Measurements from ENCODE around the gene NOTCH2.

GRCh38 chr1:119862276-119862675 is 207.2 kb downstream of the NOTCH2 start:
- TF ChIP-seq GABPA (IDR thresholded peaks at IDR 0.05; ENCODE audit: low read depth) (no peak), CTCF (IDR thresholded peaks at IDR 0.05 in 2 of 3, conservative IDR thresholded peaks at IDR 0.05 in 1 of 3; ENCODE audit: control insufficient read depth in 2 of 3, extremely low read depth in 1 of 3, insufficient read depth in 1 of 3, low read depth in 3 of 3, low read length in 3 of 3) (no peak), POLR2AphosphoS5 (IDR thresholded peaks at IDR 0.05; ENCODE audit: low read length) (no peak), ATF7 (IDR thresholded peaks at IDR 0.05; ENCODE audit: low read depth) (no peak), ZNF274 (IDR thresholded peaks at IDR 0.05; ENCODE audit: insufficient read depth, insufficient read length) (no peak), POU2F2 (IDR thresholded peaks at IDR 0.05; ENCODE audit: borderline replicate concordance, low read depth, low read length) (no peak), RCOR1 (conservative IDR thresholded peaks at IDR 0.05; ENCODE audit: low read depth, low read length) (no peak), ESRRA (IDR thresholded peaks at IDR 0.05; ENCODE audit: low read length) (no peak), PKNOX1 (IDR thresholded peaks at IDR 0.05) (no peak)

Data from GM12878 (cell line).